ENCODE results near the gene E2F6. TPM values are rescaled to one million over a fixed set of nuclear protein-coding genes. Genes with fewer than 3 reads are reported as not detected.

E2F6 gene
- total RNA-seq, 1 donor from 2014 or later, result 11.8 TPM

- Mint-ChIP-seq H3K9me3 (no peaks in the 10 kb centered on the region), H3K27ac (no peak overlapping the region), H3K4me1 (no peaks in the 10 kb centered on the region), H3K36me3 (ENCODE audit: low read depth) (no peaks in the 10 kb centered on the region), H3K27me3 (peaks cover 10% of the 10 kb centered on the region), H3K4me3 (no peak overlapping the region)
- DNase-seq (no peak), ATAC-seq (ENCODE audit: low read depth) (no peak)
- intact Hi-C loops (cut with micrococcal nuclease), result no loop called here
- ChIA-PET POLR2A (no interaction called here), CTCF (no interaction called here)
- TF ChIP-seq CTCF (IDR thresholded peaks at IDR 0.05), result no peak
These were observed 69.2 kb downstream of the E2F6 start for GRCh38 chr2:11396467-11397445.

DNA sequence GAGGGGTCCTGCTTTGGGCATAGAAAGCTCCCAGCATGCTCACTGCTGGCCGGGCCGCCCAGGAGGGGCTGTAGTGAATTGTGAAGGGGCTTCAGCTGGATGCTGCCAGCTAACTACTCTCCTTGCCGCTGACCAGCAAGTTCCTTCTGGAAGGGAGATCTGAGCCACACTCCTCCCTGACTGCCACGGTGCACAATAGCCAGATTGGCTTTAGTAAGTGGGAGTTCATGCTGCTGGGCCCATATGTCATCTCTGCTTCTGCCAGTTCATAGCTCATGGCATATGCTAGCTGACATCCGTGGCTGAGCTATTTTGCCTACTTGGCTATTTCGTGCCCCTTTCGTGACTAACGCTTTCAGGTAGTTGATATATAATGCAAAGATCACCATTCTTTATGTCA, 69.9 kb downstream of the E2F6 start:
- TF ChIP-seq CTCF (IDR thresholded peaks at IDR 0.05), result no peak
- intact Hi-C loops (cut with micrococcal nuclease), result no loop called here
- Mint-ChIP-seq H3K4me3 (no peak overlapping the region), H3K27me3 (peaks cover 10% of the 10 kb centered on the region), H3K36me3 (ENCODE audit: low read depth) (no peaks in the 10 kb centered on the region), H3K9me3 (no peaks in the 10 kb centered on the region), H3K27ac (no peak overlapping the region), H3K4me1 (no peaks in the 10 kb centered on the region)
- no peak for ATAC-seq (ENCODE audit: low read depth)
- CTCF ChIA-PET, result no interaction called here
- POLR2A ChIA-PET, result no interaction called here
- DNase-seq, result no peak

GRCh38 chr2:11395389-11395788, 70.6 kb downstream of the E2F6 start:
- intact Hi-C loops (cut with micrococcal nuclease), result no loop called here
- H3K36me3 Mint-ChIP-seq (ENCODE audit: low read depth), result no peaks in the 10 kb centered on the region

More at GRCh38 chr2:11395389-11395788, 70.6 kb downstream of the E2F6 start:
- Mint-ChIP-seq H3K27me3 (peaks cover 10% of the 10 kb centered on the region), H3K4me3 (no peak overlapping the region), H3K4me1 (no peaks in the 10 kb centered on the region), H3K9me3 (no peaks in the 10 kb centered on the region), H3K27ac (no peak overlapping the region)
- DNase-seq (no peak), ATAC-seq (ENCODE audit: low read depth) (no peak)
- ChIA-PET POLR2A (no interaction called here), CTCF (no interaction called here)
- no peak for TF ChIP-seq CTCF (IDR thresholded peaks at IDR 0.05)

Other genes with a start within 250 kb of the E2F6 start
- gene ROCK2, start 121.5 kb downstream of the E2F6 start, total RNA-seq, result 18.5 and 18.8 TPM in 2 replicates
- gene GREB1, start 67.9 kb upstream of the E2F6 start, total RNA-seq, result 0.42 and 0.69 TPM in 2 replicates
- gene NTSR2, start 204.0 kb upstream of the E2F6 start, total RNA-seq, result not detected in 2 replicates

Data from activated B cell treated with CpG ODN at 0.5 μM for 24 hours (primary cell).